HG03139 (cell line): Measurements from ENCODE around the gene KDM1B.
"Not testable (repeated sequence)": the region's sequence is repeated elsewhere in the genome, so short reads cannot be mapped to it uniquely, and the experiment has no call there.

Source experiments
- ATAC-seq: cut with Tn5 transposase; IDR thresholded peaks from one replicate; pipeline ENCODE4 v1.9.1; 2021; ENCODE audit not compliant: unreplicated experiment

KDM1B gene

GRCh38 chr6:18186033-18186432 lies 30.8 kb downstream of the KDM1B start:
- ATAC-seq: no peak

- no peak for ATAC-seq
Observed at GRCh38 chr6:18186540-18187250, 31.5 kb downstream of the KDM1B start.

- no peak for ATAC-seq
Observed at GRCh38 chr6:18187701-18188100, 32.5 kb downstream of the KDM1B start.

GRCh38 chr6:18189196-18189595 lies 34.0 kb downstream of the KDM1B start:
- ATAC-seq: no peak

GRCh38 chr6:18192026-18192425 lies 36.8 kb downstream of the KDM1B start:
- ATAC-seq: no peak

GRCh38 chr6:18203786-18204185 lies 48.6 kb downstream of the KDM1B start:
- no peak for ATAC-seq

- ATAC-seq: no peak
Observed at GRCh38 chr6:18204691-18205090, 49.5 kb downstream of the KDM1B start.

- ATAC-seq: no peak
Observed at GRCh38 chr6:18206591-18206990, 51.4 kb downstream of the KDM1B start.

GRCh38 chr6:18207438-18207837 lies 52.2 kb downstream of the KDM1B start:
- no peak for ATAC-seq

- no peak for ATAC-seq
Observed at GRCh38 chr6:18207949-18208348, 52.7 kb downstream of the KDM1B start.

GRCh38 chr6:18208778-18209177 lies 53.6 kb downstream of the KDM1B start:
- ATAC-seq: not testable (repeated sequence)

GRCh38 chr6:18209539-18210197 lies 54.4 kb downstream of the KDM1B start:
- no peak for ATAC-seq

GRCh38 chr6:18210707-18211106 lies 55.5 kb downstream of the KDM1B start:
- ATAC-seq: no peak

GRCh38 chr6:18211338-18211737 lies 56.1 kb downstream of the KDM1B start:
- ATAC-seq: peak; percentile 90

- ATAC-seq: no peak
Observed at GRCh38 chr6:18212231-18212630, 57.0 kb downstream of the KDM1B start.

- no peak for ATAC-seq
Observed at GRCh38 chr6:18213439-18213838, 58.2 kb downstream of the KDM1B start.

- no peak for ATAC-seq
Observed at GRCh38 chr6:18214003-18214402, 58.8 kb downstream of the KDM1B start.

- no peak for ATAC-seq
Observed at GRCh38 chr6:18215436-18215835, 60.2 kb downstream of the KDM1B start.

GRCh38 chr6:18216411-18216810 lies 61.2 kb downstream of the KDM1B start:
- no peak for ATAC-seq

- ATAC-seq: no peak
Observed at GRCh38 chr6:18218233-18218632, 63.0 kb downstream of the KDM1B start.

- ATAC-seq: no peak
Observed at GRCh38 chr6:18219591-18219990, 64.4 kb downstream of the KDM1B start.

- ATAC-seq: no peak
Observed at GRCh38 chr6:18221288-18221615, 66.0 kb downstream of the KDM1B start.
